Measurements from ENCODE around the gene CILP2.

GRCh38 chr19:19526581-19527370 is 11.3 kb upstream of the CILP2 start:
- TF ChIP-seq POLR2AphosphoS5 (IDR thresholded peaks at IDR 0.05; ENCODE audit: insufficient read depth in 1 of 2, low read depth in 1 of 2), result no peak
- TF ChIP-seq POLR2A (IDR thresholded peaks at IDR 0.05), result no peak
